HT-29 (cell line): ENCODE results near the gene FOXL1. TPM values are rescaled to one million over a fixed set of nuclear protein-coding genes. Genes with fewer than 3 reads are reported as not detected.

Experiments
- DNase-seq: peaks from one replicate; pipeline ENCODE4 v3.0.0-alpha.2; 2015; ENCODE audit warnings: low spot score
- total RNA-seq: library from RNA; depleted of rRNA; stranded (reverse); fragments of >200 nt; shearing (Covaris generic); gene quantifications from 2 replicates; pipeline ENCODE4 v1.2.3, GENCODE V29; 2014; rRNA removed

Gene FOXL1
- total RNA-seq, result 0.26 and 2.6 TPM in 2 replicates

GRCh38 chr16:86578061-86578599 lies at the start of gene FOXL1:
FOXL1 (plus strand) TSS chr16:86578549; CDS start chr16:86578724, 175 bp downstream.
- DNase-seq, result no peak

- DNase-seq, result no peak
Measured at GRCh38 chr16:86529160-86529559, 49.2 kb upstream of the FOXL1 start.

- no peak for DNase-seq
Measured at GRCh38 chr16:86530251-86531190, 47.8 kb upstream of the FOXL1 start.

GRCh38 chr16:86531191-86531545 lies 47.2 kb upstream of the FOXL1 start:
- DNase-seq, result no peak

- no peak for DNase-seq
Measured at GRCh38 chr16:86531641-86532525, 46.5 kb upstream of the FOXL1 start.

- no peak for DNase-seq
Measured at GRCh38 chr16:86532526-86532815, 45.9 kb upstream of the FOXL1 start.

GRCh38 chr16:86533076-86533475 lies 45.3 kb upstream of the FOXL1 start:
- DNase-seq, result no peak

GRCh38 chr16:86533767-86534351 lies 44.5 kb upstream of the FOXL1 start:
- DNase-seq, result no peak

GRCh38 chr16:86534779-86535615 lies 43.4 kb upstream of the FOXL1 start:
- no peak for DNase-seq

GRCh38 chr16:86536621-86537020 lies 41.7 kb upstream of the FOXL1 start:
- DNase-seq, result no peak

- DNase-seq, result no peak
Measured at GRCh38 chr16:86537486-86537885, 40.9 kb upstream of the FOXL1 start.

- no peak for DNase-seq
Measured at GRCh38 chr16:86538196-86538780, 40.1 kb upstream of the FOXL1 start.

- no peak for DNase-seq
Measured at GRCh38 chr16:86540894-86541293, 37.5 kb upstream of the FOXL1 start.

GRCh38 chr16:86541560-86541959 lies 36.8 kb upstream of the FOXL1 start:
- DNase-seq, result no peak

- no peak for DNase-seq
Measured at GRCh38 chr16:86542756-86543750, 35.3 kb upstream of the FOXL1 start.

- no peak for DNase-seq
Measured at GRCh38 chr16:86545481-86545880, 32.9 kb upstream of the FOXL1 start.

GRCh38 chr16:86545954-86546637 lies 32.3 kb upstream of the FOXL1 start:
- DNase-seq, result no peak

- DNase-seq, result no peak
Measured at GRCh38 chr16:86546638-86547013, 31.7 kb upstream of the FOXL1 start.

- DNase-seq, result no peak
Measured at GRCh38 chr16:86547286-86547685, 31.1 kb upstream of the FOXL1 start.
